ENCODE measurements around the gene GANAB. TPM values are rescaled to one million over a fixed set of nuclear protein-coding genes. Genes with fewer than 3 reads are reported as not detected.
A peak's percentile ranks its signal among the peaks of the same experiment; 100 is the strongest.

Gene GANAB
- total and polyA plus RNA-seq, 7 donors = 34.3 to 64.6 (median 62.0) TPM

DNA sequence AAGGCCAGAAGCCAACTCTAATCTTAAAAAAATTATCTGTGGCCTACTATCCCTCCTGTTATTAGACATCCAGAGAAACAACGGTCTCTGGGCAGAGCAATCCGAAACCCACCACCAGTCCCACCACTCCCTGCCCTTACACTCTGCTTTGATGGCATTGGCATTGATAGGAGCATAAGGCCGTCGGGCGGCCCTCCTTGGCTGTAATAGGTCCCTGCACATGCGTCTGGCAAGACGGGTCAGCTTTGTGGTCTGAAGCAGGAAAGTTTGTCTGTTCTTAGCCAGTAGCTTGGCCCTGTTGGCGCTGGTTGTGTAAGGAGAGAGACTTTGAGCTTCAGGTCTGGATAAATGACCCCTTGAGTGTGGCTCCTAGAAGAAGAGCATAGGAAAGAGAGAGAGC, 51.3 kb downstream of the GANAB start:
- TF ChIP-seq CTCF (IDR thresholded peaks at IDR 0.05) = no peak
- Histone ChIP-seq H3K4me3 (no peak overlapping the region), H3K27me3 (ENCODE audit: insufficient read depth in 3 of 3, low read length in 2 of 3) (no peaks in the 10 kb centered on the region), H3K36me3 (ENCODE audit: insufficient read depth in 1 of 2, low read depth in 1 of 2) (peaks cover 9 to 55% of the 10 kb centered on the region in 2 donors), H3K27ac (no peak overlapping the region), H3K9me3 (no peaks in the 10 kb centered on the region), H3K4me1 (peaks cover 31% of the 10 kb centered on the region)
- WGBS, 3 donors = 77 to 87% (median 82%) methylated on average over 8 of the region's 8 CpGs
- ATAC-seq (no peak), DNase-seq (peak in 1 of 2 donors; percentile 19)
- intact Hi-C loops (cut with DNase I) = loop anchor here in 1 of 2 donors (10.0 kb wide), 1 partner anchor 630 kb away; the partner anchor contains the start of gene FTH1

GRCh38 chr11:62593434-62594044, 52.9 kb downstream of the GANAB start:
- TF ChIP-seq CTCF (IDR thresholded peaks at IDR 0.05) = peak; percentile 61
- no peaks in the 10 kb centered on the region for H3K9me3 ChIP-seq
- H3K27ac ChIP-seq = peak overlapping the region; percentile 94
- H3K4me1 ChIP-seq = peaks cover 28% of the 10 kb centered on the region
- intact Hi-C loops (cut with DNase I) = loop anchor here in 1 of 2 donors (5.0 to 10.0 kb wide), 2 partner anchors 99 to 629 kb away; partner anchors contain the start of gene FTH1
- H3K4me3 ChIP-seq = no peak overlapping the region
- WGBS, 3 donors = 49 to 58% (median 54%) methylated on average over 12 to 13 of the region's 13 CpGs
- no peaks in the 10 kb centered on the region for H3K27me3 ChIP-seq (ENCODE audit: insufficient read depth in 3 of 3, low read length in 2 of 3)
- peak in 3 of 4 donors; percentile 27 to 42 (median 36) for ATAC-seq
- peaks cover 10 to 58% of the 10 kb centered on the region in 2 donors for H3K36me3 ChIP-seq (ENCODE audit: insufficient read depth in 1 of 2, low read depth in 1 of 2)
- peak; percentile 80 to 88 for DNase-seq

DNA sequence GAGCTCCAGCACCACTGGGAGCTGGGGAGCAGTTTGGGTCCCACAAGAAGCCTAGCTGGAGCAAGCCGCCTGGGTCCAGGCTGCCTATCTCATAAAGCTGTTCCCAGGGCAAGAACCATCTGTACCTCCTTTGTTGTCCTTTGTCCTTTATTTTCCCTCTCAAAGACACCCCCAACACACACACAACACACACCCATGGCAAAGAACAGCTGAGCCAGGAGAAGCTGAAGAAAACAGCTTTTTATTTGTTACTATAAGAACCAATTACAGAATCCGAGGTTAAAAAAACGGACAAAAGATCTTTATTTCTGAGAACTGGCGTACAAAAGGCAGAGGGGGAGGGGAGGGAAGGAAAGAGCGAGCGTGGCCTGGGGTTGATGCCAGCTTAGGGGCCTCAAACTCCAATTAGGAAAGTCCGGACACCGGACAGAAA, 53.4 kb downstream of the GANAB start:
- H3K36me3 ChIP-seq (ENCODE audit: insufficient read depth in 1 of 2, low read depth in 1 of 2) = peaks cover 8 to 58% of the 10 kb centered on the region in 2 donors
- TF ChIP-seq CTCF (IDR thresholded peaks at IDR 0.05) = no peak
- ATAC-seq (no peak), DNase-seq (peak in 1 of 2 donors; percentile 39)
- no peaks in the 10 kb centered on the region for H3K9me3 ChIP-seq
- peaks cover 27% of the 10 kb centered on the region for H3K4me1 ChIP-seq
- intact Hi-C loops (cut with DNase I) = loop anchor here in 1 of 2 donors (5.0 to 10.0 kb wide), 2 partner anchors 99 to 628 kb away; partner anchors contain the start of gene FTH1
- peak overlapping the region; percentile 94 for H3K27ac ChIP-seq
- H3K27me3 ChIP-seq (ENCODE audit: insufficient read depth in 3 of 3, low read length in 2 of 3) = no peaks in the 10 kb centered on the region
- H3K4me3 ChIP-seq = peak overlapping the region; percentile 95
- 66 to 70% (median 69%) methylated on average over 8 of the region's 8 CpGs for WGBS, 3 donors

DNA sequence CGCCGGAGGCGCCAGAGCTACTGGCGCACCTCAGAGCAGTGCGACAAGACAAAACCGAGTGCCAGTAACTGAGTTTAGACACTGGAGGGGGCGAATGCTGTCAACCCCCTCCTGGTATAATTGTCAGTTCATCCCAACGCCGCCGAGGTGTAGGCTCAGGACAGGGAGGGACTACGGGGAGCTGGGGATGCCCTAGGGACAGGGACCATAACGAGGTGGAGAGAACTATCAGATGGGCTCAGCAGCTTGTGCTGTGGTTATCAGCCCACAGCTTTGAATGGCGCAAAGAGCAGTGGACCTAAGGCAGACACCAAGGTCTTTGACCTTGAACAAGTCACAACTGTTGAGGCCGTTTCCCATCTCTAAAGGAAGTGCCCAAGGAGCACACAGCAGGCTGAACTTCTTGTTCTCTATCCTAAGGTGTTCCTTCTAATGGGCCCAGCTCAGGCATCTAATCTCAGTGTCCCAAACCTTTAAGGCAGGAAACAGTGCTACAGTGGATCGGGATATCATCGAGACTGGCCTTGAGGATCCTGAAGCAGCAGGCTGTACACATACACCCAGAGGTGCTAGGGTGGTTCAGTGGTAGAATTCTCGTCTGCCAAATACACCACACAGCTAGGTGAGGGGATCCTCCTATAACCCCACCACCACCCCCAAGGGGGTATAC, 54.1 kb downstream of the GANAB start:
- Histone ChIP-seq H3K4me1 (peaks cover 27% of the 10 kb centered on the region), H3K36me3 (ENCODE audit: insufficient read depth in 1 of 2, low read depth in 1 of 2) (peaks cover 8 to 58% of the 10 kb centered on the region in 2 donors), H3K27me3 (ENCODE audit: insufficient read depth in 3 of 3, low read length in 2 of 3) (no peaks in the 10 kb centered on the region), H3K9me3 (no peaks in the 10 kb centered on the region), H3K4me3 (peak overlapping the region; percentile 95), H3K27ac (peak overlapping the region; percentile 94)
- ATAC-seq (no peak), DNase-seq (no peak)
- WGBS, 3 donors = 13 to 15% (median 14%) methylated on average over 17 of the region's 17 CpGs
- intact Hi-C loops (cut with DNase I) = loop anchor here in 1 of 2 donors (5.0 to 10.0 kb wide), 2 partner anchors 100 to 627 kb away; partner anchors contain the start of gene FTH1
- TF ChIP-seq CTCF (IDR thresholded peaks at IDR 0.05) = no peak
